ENCODE results near the gene DNAJB2.

The DNAJB2 gene

DNA sequence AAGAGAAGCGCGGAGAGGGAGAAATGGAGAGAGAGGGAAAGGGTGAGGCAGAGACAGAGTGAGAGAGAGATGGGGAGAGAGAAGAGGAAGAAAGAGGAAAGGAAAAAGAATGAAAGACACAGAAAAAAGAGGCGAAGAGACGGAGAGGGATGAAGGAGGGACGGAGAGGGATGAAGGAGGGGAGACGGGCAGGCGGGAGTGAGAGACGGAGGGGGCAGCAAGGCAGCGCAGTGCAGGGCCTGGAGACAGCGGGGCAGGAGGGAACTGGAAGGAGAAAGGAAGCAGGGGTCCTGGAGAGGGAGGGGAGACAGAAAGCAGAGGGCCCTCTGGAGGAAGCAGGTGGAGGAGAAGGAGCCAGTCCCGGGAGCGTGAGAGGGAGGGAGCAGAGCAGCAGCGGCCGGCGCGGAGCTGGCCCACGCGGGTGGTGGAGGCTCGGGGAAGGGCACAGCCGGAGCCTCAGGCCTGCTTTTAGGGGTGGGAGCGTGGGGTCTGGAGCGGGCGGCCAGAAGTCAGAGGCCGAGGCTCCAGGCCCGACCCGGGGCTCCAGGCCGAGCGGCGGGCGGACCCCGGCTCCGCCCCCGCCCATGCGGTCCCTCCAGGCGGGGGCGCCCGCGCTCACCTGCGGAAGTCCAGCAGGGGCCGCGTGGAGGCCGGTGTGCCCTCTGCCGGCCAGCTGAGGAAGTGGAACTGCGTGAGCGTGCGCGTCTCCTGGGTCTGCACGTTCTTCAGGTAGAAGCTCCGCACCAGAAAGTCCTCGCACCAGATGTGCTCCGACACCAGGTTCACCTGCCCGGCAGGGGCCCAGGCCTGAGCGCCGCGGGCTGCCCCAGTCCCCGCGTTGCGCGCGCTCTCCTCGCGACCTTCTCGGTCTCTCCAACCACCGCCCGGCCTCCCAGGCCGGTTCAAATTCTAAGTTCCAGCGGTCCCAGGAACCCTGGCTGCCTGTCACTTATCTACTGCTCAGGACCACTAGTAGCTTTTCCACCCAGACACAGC, 15.5 kb downstream of the DNAJB2 start:
- TF ChIP-seq, protein P1, sequence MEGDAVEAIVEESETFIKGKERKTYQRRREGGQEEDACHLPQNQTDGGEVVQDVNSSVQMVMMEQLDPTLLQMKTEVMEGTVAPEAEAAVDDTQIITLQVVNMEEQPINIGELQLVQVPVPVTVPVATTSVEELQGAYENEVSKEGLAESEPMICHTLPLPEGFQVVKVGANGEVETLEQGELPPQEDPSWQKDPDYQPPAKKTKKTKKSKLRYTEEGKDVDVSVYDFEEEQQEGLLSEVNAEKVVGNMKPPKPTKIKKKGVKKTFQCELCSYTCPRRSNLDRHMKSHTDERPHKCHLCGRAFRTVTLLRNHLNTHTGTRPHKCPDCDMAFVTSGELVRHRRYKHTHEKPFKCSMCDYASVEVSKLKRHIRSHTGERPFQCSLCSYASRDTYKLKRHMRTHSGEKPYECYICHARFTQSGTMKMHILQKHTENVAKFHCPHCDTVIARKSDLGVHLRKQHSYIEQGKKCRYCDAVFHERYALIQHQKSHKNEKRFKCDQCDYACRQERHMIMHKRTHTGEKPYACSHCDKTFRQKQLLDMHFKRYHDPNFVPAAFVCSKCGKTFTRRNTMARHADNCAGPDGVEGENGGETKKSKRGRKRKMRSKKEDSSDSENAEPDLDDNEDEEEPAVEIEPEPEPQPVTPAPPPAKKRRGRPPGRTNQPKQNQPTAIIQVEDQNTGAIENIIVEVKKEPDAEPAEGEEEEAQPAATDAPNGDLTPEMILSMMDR (IDR thresholded peaks at IDR 0.05; ENCODE audit: control insufficient read depth, insufficient read depth, low read depth, low read length, missing control alignments) = peak; percentile 87
- peak overlapping the region; percentile 47 for H3K4me3 ChIP-seq (ENCODE audit: control insufficient read depth, low read depth, low read length)

DNA sequence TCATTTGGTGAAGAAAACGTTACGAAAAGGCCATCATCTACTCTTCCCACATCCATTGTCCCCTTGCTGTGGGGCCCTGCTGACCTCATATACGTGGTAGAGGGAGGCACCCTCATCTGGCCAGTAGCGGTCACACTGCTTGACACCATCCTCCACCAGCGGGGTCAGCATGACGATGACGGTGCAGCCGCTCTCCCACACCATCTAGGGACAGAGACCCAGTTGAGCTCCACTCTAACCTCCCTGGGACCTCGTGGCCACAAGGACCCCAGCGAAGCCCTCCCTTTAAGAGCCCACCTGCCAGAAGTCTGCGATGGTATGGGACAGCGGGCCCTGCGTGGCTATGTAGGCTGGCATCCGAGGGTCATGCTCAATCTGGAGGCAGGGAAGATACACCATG, 17.0 kb downstream of the DNAJB2 start:
- no peak for DNase-seq (ENCODE audit: low read depth)
- no peak overlapping the region for H3K4me3 ChIP-seq (ENCODE audit: control insufficient read depth, low read depth, low read length)
- TF ChIP-seq, protein P1 (IDR thresholded peaks at IDR 0.05; ENCODE audit: control insufficient read depth, insufficient read depth, low read depth, low read length, missing control alignments) = no peak

More for the DNA sequence above, 15.5 kb downstream of the DNAJB2 start:
- DNase-seq (ENCODE audit: low read depth) = no peak

- DNase-seq (ENCODE audit: low read depth) = no peak
- TF ChIP-seq, protein P1 (IDR thresholded peaks at IDR 0.05; ENCODE audit: control insufficient read depth, insufficient read depth, low read depth, low read length, missing control alignments) = no peak
- no peak overlapping the region for H3K4me3 ChIP-seq (ENCODE audit: control insufficient read depth, low read depth, low read length)
These were observed 17.6 kb downstream of the DNAJB2 start for GRCh38 chr2:219296631-219297391.

DNA sequence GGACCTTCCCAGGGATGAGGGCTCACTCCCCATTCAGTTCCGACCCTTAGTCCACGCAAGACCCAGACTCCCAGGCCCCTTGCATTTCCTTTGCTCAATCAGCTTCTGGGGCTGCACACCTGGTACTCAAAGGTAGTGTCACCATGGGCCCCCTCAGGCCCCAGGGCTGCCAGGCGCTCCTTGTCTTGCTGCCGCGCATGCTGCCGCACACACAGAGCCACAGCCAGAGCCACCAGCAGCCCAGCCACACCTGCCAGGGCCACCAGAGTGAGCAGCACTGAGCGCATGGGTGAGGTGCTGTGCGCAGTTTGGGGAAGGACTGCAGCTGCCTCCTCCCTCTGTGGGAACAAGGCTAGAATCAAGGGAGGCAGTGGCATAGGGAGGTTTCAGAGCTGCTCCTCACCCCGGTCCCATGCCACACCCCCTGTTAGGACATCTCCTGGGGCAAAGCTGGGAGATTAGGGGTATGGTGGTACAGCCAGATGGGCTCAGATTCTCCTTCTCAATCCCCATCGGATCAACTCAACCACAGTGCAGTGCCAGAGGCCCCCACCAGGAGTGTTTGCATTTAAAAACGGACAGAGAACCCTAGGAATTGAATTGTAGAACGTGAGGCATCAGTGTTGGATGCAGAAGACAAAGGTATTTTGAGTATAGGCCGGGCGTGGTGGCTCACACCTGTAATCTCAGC, 18.7 kb downstream of the DNAJB2 start:
- no peak for DNase-seq (ENCODE audit: low read depth)
- no peak overlapping the region for H3K4me3 ChIP-seq (ENCODE audit: control insufficient read depth, low read depth, low read length)
- TF ChIP-seq, protein P1 (IDR thresholded peaks at IDR 0.05; ENCODE audit: control insufficient read depth, insufficient read depth, low read depth, low read length, missing control alignments) = peak; percentile 24

- TF ChIP-seq, protein P1 (IDR thresholded peaks at IDR 0.05; ENCODE audit: control insufficient read depth, insufficient read depth, low read depth, low read length, missing control alignments) = peak; percentile 99
- DNase-seq (ENCODE audit: low read depth) = no peak
- no peak overlapping the region for H3K4me3 ChIP-seq (ENCODE audit: control insufficient read depth, low read depth, low read length)
These were observed 19.7 kb downstream of the DNAJB2 start for GRCh38 chr2:219298759-219299371.

DNA sequence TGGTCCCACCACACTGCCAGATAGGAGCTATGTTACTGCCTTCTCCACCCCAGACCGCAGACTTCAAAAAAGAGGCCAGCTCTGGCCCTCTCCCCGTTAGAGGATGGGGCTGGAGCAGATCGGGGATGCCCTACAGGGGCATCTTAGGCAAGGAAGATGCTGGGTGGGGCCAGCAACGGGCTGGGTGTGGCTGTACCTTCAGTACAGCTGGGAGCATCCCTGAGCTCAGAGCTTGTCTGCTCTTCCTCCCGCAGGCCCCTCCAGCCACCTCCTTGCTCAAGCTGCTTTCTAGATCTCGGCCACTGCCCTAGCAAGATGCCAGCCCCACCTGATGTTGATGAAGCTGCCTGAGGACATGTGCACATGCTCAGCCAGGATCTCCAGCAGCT, 20.2 kb downstream of the DNAJB2 start:
- TF ChIP-seq, protein P1 (IDR thresholded peaks at IDR 0.05; ENCODE audit: control insufficient read depth, insufficient read depth, low read depth, low read length, missing control alignments) = no peak
- no peak for DNase-seq (ENCODE audit: low read depth)
- H3K4me3 ChIP-seq (ENCODE audit: control insufficient read depth, low read depth, low read length) = no peak overlapping the region
